ENCODE measurements around the gene IP6K1. TPM values are rescaled to one million over a fixed set of nuclear protein-coding genes. Genes with fewer than 3 reads are reported as not detected.

IP6K1 gene
- total RNA-seq, 1 experiment from 2014 or later = 30.6 TPM

GRCh38 chr3:49794926-49795905, 8.9 kb upstream of the IP6K1 start:
- no peak for TF ChIP-seq POLR2A (IDR thresholded peaks at IDR 0.05; ENCODE audit: borderline replicate concordance, extremely low read depth, insufficient read depth, insufficient read length)
- TF ChIP-seq CEBPB (IDR thresholded peaks at IDR 0.05; ENCODE audit: low read depth) = no peak
- TF ChIP-seq CTCF (IDR thresholded peaks at IDR 0.05 in 2 of 3, conservative IDR thresholded peaks at IDR 0.05 in 1 of 3; ENCODE audit: borderline replicate concordance in 1 of 3, insufficient read depth in 1 of 3, low read depth in 2 of 3, low read length in 2 of 3) = no peak
- no peak for TF ChIP-seq EGR1 (IDR thresholded peaks at IDR 0.05; ENCODE audit: low read depth)
- no peak for TF ChIP-seq ZNF274 (IDR thresholded peaks at IDR 0.05; ENCODE audit: low read depth, low read length)
- no peak for TF ChIP-seq JUND (IDR thresholded peaks at IDR 0.05)
- TF ChIP-seq ZFX (IDR thresholded peaks at IDR 0.05) = no peak
- TF ChIP-seq EZH2phosphoT487 (IDR thresholded peaks at IDR 0.05; ENCODE audit: borderline replicate concordance) = no peak
- no peak for TF ChIP-seq FOSL1 (IDR thresholded peaks at IDR 0.05; ENCODE audit: low read depth)
- no peak for TF ChIP-seq ZBTB33 (IDR thresholded peaks at IDR 0.05; ENCODE audit: extremely low read depth, insufficient replicate concordance, low read length)
- TF ChIP-seq EZH2 (IDR thresholded peaks at IDR 0.05) = no peak
- TF ChIP-seq ELF1 (IDR thresholded peaks at IDR 0.05; ENCODE audit: borderline replicate concordance, low read depth) = no peak
- TF ChIP-seq, protein P1, sequence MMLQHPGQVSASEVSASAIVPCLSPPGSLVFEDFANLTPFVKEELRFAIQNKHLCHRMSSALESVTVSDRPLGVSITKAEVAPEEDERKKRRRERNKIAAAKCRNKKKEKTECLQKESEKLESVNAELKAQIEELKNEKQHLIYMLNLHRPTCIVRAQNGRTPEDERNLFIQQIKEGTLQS (IDR thresholded peaks at IDR 0.05) = no peak
- TF ChIP-seq SIN3A (IDR thresholded peaks at IDR 0.05; ENCODE audit: low read depth) = no peak
- TF ChIP-seq POLR2AphosphoS5 (IDR thresholded peaks at IDR 0.05; ENCODE audit: low read depth, low read length) = no peak
- TF ChIP-seq, protein P2, sequence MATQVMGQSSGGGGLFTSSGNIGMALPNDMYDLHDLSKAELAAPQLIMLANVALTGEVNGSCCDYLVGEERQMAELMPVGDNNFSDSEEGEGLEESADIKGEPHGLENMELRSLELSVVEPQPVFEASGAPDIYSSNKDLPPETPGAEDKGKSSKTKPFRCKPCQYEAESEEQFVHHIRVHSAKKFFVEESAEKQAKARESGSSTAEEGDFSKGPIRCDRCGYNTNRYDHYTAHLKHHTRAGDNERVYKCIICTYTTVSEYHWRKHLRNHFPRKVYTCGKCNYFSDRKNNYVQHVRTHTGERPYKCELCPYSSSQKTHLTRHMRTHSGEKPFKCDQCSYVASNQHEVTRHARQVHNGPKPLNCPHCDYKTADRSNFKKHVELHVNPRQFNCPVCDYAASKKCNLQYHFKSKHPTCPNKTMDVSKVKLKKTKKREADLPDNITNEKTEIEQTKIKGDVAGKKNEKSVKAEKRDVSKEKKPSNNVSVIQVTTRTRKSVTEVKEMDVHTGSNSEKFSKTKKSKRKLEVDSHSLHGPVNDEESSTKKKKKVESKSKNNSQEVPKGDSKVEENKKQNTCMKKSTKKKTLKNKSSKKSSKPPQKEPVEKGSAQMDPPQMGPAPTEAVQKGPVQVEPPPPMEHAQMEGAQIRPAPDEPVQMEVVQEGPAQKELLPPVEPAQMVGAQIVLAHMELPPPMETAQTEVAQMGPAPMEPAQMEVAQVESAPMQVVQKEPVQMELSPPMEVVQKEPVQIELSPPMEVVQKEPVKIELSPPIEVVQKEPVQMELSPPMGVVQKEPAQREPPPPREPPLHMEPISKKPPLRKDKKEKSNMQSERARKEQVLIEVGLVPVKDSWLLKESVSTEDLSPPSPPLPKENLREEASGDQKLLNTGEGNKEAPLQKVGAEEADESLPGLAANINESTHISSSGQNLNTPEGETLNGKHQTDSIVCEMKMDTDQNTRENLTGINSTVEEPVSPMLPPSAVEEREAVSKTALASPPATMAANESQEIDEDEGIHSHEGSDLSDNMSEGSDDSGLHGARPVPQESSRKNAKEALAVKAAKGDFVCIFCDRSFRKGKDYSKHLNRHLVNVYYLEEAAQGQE (IDR thresholded peaks at IDR 0.05; ENCODE audit: low read depth) = no peak
- no peak for TF ChIP-seq CBX3 (IDR thresholded peaks at IDR 0.05; ENCODE audit: low read depth)
- no peak for TF ChIP-seq TCF7L2 (IDR thresholded peaks at IDR 0.05; ENCODE audit: borderline replicate concordance, extremely low read depth, insufficient read depth, insufficient read length)
- TF ChIP-seq SRF (IDR thresholded peaks at IDR 0.05; ENCODE audit: low read depth) = no peak
- Histone ChIP-seq H3K9me3 (ENCODE audit: control insufficient read depth in 1 of 2, insufficient read depth in 1 of 2, low read depth in 1 of 2, low read length in 2 of 2) (no peaks in the 10 kb centered on the region), H3K4me1 (ENCODE audit: control insufficient read depth in 1 of 2, insufficient read depth in 2 of 2, low read length in 2 of 2) (peaks cover 3 to 17% of the 10 kb centered on the region in 2 experiments; a peak in 2 of 4 replicates), H3K36me3 (ENCODE audit: control insufficient read depth in 1 of 2, insufficient read depth in 2 of 2, low read length in 2 of 2) (no peaks in the 10 kb centered on the region), H2AFZ (ENCODE audit: low read depth, low read length, poor library complexity, severe bottlenecking) (no peak overlapping the region), H3K9me2 (ENCODE audit: insufficient read depth) (no peaks in the 10 kb centered on the region), H3K9ac (ENCODE audit: low read length) (no peak overlapping the region), H4K20me1 (ENCODE audit: insufficient read depth) (no peaks in the 10 kb centered on the region), H3K27ac (ENCODE audit: low read depth, low read length) (no peak overlapping the region), H3K4me3 (replicated peaks in 1 of 2; ENCODE audit: low read depth in 1 of 2, low read length in 2 of 2) (no peak overlapping the region), H3K27me3 (ENCODE audit: insufficient read depth, low read length) (no peaks in the 10 kb centered on the region), H3K4me2 (ENCODE audit: low read length) (no peak overlapping the region), H3K79me2 (ENCODE audit: insufficient read depth, low read length) (no peaks in the 10 kb centered on the region)
- ChIA-PET POLR2A (interaction anchor here (0.6 kb wide), 1 partner anchor 89 kb away, joined by 3 read pairs; no protein-coding TSS in a partner anchor), CTCF (no interaction called here), RAD21 (ENCODE audit: low non-redundant PET in 1 of 2, low total read pairs in 2 of 2, uncharacterized antibody in 2 of 2, unreplicated experiment in 2 of 2) (no interaction called here)
- intact Hi-C loops (cut with micrococcal nuclease) = no loop called here
- no TSS peak for BruUV-seq (replicated peaks)
- ATAC-seq (no peak), DNase-seq (ENCODE audit: low read depth, low spot score) (no peak)
